Gastrocnemius medialis (tissue), 4 donors: ENCODE measurements around the gene GABBR1. TPM values are rescaled to one million over a fixed set of nuclear protein-coding genes. Genes with fewer than 3 reads are reported as not detected.

ENCODE experiments used
- ATAC-seq, 2 donors: fragments of 150-250 bp; one replicate each; pipeline ENCODE4 v1.9.1; 2016
- DNase-seq, 2 donors: peaks; one replicate each; pipeline ENCODE4 v3.0.0-alpha.2; 2019
- H3K27ac ChIP-seq, 4 donors: fragments of 200-600 bp; sonication (generic); 1 replicate in 1 of 4; 2 replicates in 3 of 4; pipeline ENCODE4 v1.5.1; 2016 to 2018; ENCODE audit warnings: mild to moderate bottlenecking in 2 of 4, moderate library complexity in 1 of 4
- H3K27me3 ChIP-seq, 3 donors: fragments of 200-600 bp; sonication (generic) in 2 of 3; 1 replicate in 1 of 3; 2 replicates in 2 of 3; pipeline versions ENCODE4 v1.5.1 to v1.6.0; 2016 to 2019; ENCODE audit warnings: mild to moderate bottlenecking in 1 of 3, moderate library complexity in 1 of 3
- H3K36me3 ChIP-seq, 2 donors: fragments of 200-600 bp; sonication (generic) in 1 of 2; one replicate each; pipeline ENCODE4 v1.5.1; 2017 to 2018
- H3K4me1 ChIP-seq, 2 donors: fragments of 200-600 bp; sonication (generic) in 1 of 2; one replicate each; pipeline ENCODE4 v1.5.1; 2016 to 2017; ENCODE audit warnings: mild to moderate bottlenecking in 2 of 2
- H3K4me3 ChIP-seq, 4 donors: fragments of 200-600 bp; sonication (generic) in 3 of 4; 1 replicate in 1 of 4; 2 replicates in 3 of 4; pipeline ENCODE4 v1.5.1; 2016 to 2019; ENCODE audit warnings: mild to moderate bottlenecking in 2 of 4
- H3K9me3 ChIP-seq, 3 donors: fragments of 200-600 bp; sonication (generic) in 2 of 3; 1 replicate in 1 of 3; 2 replicates in 2 of 3; pipeline ENCODE4 v1.5.1; 2016 to 2019
- CTCF ChIP-seq, 5 experiments: fragments of 450-650 bp in 3 of 5; fragments of 200-600 bp in 2 of 5; sonication (generic) in 2 of 5; IDR thresholded peaks in 4 of 5; conservative IDR thresholded peaks in 1 of 5; 1 replicate in 4 of 5; 2 replicates in 1 of 5; pipeline ENCODE4 v1.5.1; 2016 to 2019; ENCODE audit warnings: antibody characterized with exemption in 5 of 5, mild to moderate bottlenecking in 3 of 5, moderate library complexity in 3 of 5
- POLR2A ChIP-seq, 2 donors: fragments of 450-650 bp; IDR thresholded peaks; one replicate each; pipeline ENCODE4 v1.6.1; 2017; ENCODE audit warnings: antibody characterized with exemption in 2 of 2, mild to moderate bottlenecking in 2 of 2, moderate library complexity in 2 of 2
- in situ Hi-C, 4 donors: fragments of 200-750 bp; cut with MboI; loops; one replicate each; pipeline versions ENCODE4 v1.15.0 to v1.8.0; 2017; ENCODE audit warnings: low sequenced_read_pairs in 4 of 4
- intact Hi-C: fragments of 100-400 bp; cut with DNase I; formaldehyde crosslinking; loops from one replicate; pipeline ENCODE4 v1.15.1; 2023; ENCODE audit warnings: low total_unique reads
- total RNA-seq, 4 donors: library from RNA; depleted of rRNA; stranded (reverse); fragments of >200 nt; gene quantifications; one replicate each; pipeline versions ENCODE4 v1.1.0 to v1.2.3, GENCODE V29; 2016

Gene GABBR1
- total RNA-seq, 4 donors from 2014 or later = 1.0 to 3.8 (median 3.1) TPM

- Histone ChIP-seq H3K36me3 (no peaks in the 10 kb centered on the region), H3K9me3 (no peaks in the 10 kb centered on the region), H3K4me3 (no peak overlapping the region), H3K4me1 (no peaks in the 10 kb centered on the region), H3K27ac (no peak overlapping the region), H3K27me3 (no peaks in the 10 kb centered on the region)
- intact Hi-C loops = no loop called here
- TF ChIP-seq POLR2A (IDR thresholded peaks at IDR 0.05) (no peak), CTCF (IDR thresholded peaks at IDR 0.05 in 4 of 5, conservative IDR thresholded peaks at IDR 0.05 in 1 of 5) (no peak)
- in situ Hi-C loops = no loop called here
- DNase-seq = no peak
- ATAC-seq = no peak
Measured at GRCh38 chr6:29516108-29516507, 116.9 kb downstream of the GABBR1 start.

- TF ChIP-seq POLR2A (IDR thresholded peaks at IDR 0.05) (no peak), CTCF (IDR thresholded peaks at IDR 0.05 in 4 of 5, conservative IDR thresholded peaks at IDR 0.05 in 1 of 5) (no peak)
- Histone ChIP-seq H3K36me3 (no peaks in the 10 kb centered on the region), H3K27ac (no peak overlapping the region), H3K9me3 (no peaks in the 10 kb centered on the region), H3K4me1 (no peaks in the 10 kb centered on the region), H3K27me3 (no peaks in the 10 kb centered on the region), H3K4me3 (no peak overlapping the region)
- DNase-seq (no peak), ATAC-seq (no peak)
- in situ Hi-C loops (no loop called here), intact Hi-C loops (no loop called here)
Measured at GRCh38 chr6:29510746-29511300, 122.2 kb downstream of the GABBR1 start.

DNA sequence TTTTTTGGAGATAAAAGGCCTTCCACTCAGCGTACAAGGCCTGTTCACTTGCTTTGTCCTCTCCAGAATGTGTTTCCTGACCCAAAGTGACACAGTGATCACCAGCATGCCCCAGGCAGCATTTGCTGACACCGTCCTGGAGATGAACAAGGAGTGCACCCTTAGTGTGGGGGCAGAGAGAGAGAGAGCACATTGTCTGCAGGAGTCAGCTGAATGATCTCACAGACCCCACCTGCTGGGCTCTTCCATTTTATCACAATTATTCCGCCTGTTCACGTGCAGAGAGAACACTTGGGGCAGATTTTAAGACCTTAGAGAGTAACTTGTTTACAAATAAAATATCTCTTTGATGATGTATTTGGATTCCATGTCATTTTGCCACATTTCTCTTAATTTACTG is 122.8 kb downstream of the GABBR1 start:
- no peaks in the 10 kb centered on the region for H3K4me1 ChIP-seq
- no peak overlapping the region for H3K27ac ChIP-seq
- in situ Hi-C loops (no loop called here), intact Hi-C loops (no loop called here)
- no peak for DNase-seq
- H3K4me3 ChIP-seq = no peak overlapping the region
- no peaks in the 10 kb centered on the region for H3K9me3 ChIP-seq
- no peaks in the 10 kb centered on the region for H3K36me3 ChIP-seq
- ATAC-seq = no peak
- TF ChIP-seq CTCF (IDR thresholded peaks at IDR 0.05 in 4 of 5, conservative IDR thresholded peaks at IDR 0.05 in 1 of 5) (no peak), POLR2A (IDR thresholded peaks at IDR 0.05) (no peak)
- no peaks in the 10 kb centered on the region for H3K27me3 ChIP-seq

Other genes starting within 250 kb of the GABBR1 start
- not detected for gene OR12D2, start 237.6 kb downstream of the GABBR1 start, total RNA-seq
- gene OR12D1, start 218.3 kb downstream of the GABBR1 start, total RNA-seq = not detected
- not detected for gene OR10C1, start 193.9 kb downstream of the GABBR1 start, total RNA-seq
- gene OR11A1, start 176.1 kb downstream of the GABBR1 start, total RNA-seq = not detected
- not detected for gene OR2H1, start 176.0 kb downstream of the GABBR1 start, total RNA-seq
- not detected for gene MAS1L, start 145.2 kb downstream of the GABBR1 start, total RNA-seq
- under 1 TPM in 2 of 4 donors, not detected in 2; 0.33 to 0.87 TPM for gene UBD, start 73.5 kb downstream of the GABBR1 start, total RNA-seq
- gene OR2H2, start 48.1 kb downstream of the GABBR1 start, total RNA-seq = not detected
- gene MOG, start 23.9 kb upstream of the GABBR1 start, total RNA-seq = not detected
- under 1 TPM in 1 of 4 donors, not detected in 3; 0.16 TPM for gene ZFP57, start 48.0 kb upstream of the GABBR1 start, total RNA-seq
- 10 to 100 TPM in 3 of 4 donors, 1 to 10 TPM in 1; 9.6 to 22.1 (median 13.0) TPM for gene HLA-F, start 90.3 kb upstream of the GABBR1 start, total RNA-seq
- not detected for gene HLA-G, start 194.6 kb upstream of the GABBR1 start, total RNA-seq